ENCODE results near the gene SLC23A3.
"Not testable (repeated sequence)": the region's sequence is repeated elsewhere in the genome, so short reads cannot be mapped to it uniquely, and the experiment has no call there.

Gene SLC23A3

GRCh38 chr2:219206328-219207133 lies 36.7 kb upstream of the SLC23A3 start, which contains the start of gene ZFAND2B:
Gene ZFAND2B (plus strand): TSS chr2:219206782. CDS start chr2:219206988, 206 bp downstream.
- in situ Hi-C loops (cut with MboI; ENCODE audit: low sequenced_read_pairs): no loop called here

- in situ Hi-C loops (cut with MboI; ENCODE audit: low sequenced_read_pairs): no loop called here
These were observed 36.1 kb upstream of the SLC23A3 start for GRCh38 chr2:219205981-219206327.

- in situ Hi-C loops (cut with MboI; ENCODE audit: low sequenced_read_pairs): no loop called here
These were observed 35.3 kb upstream of the SLC23A3 start for GRCh38 chr2:219205165-219205538.

GRCh38 chr2:219204425-219205164 lies 34.8 kb upstream of the SLC23A3 start:
- in situ Hi-C loops (cut with MboI; ENCODE audit: low sequenced_read_pairs): no loop called here

- in situ Hi-C loops (cut with MboI; ENCODE audit: low sequenced_read_pairs): not testable (repeated sequence)
These were observed 31.5 kb upstream of the SLC23A3 start for GRCh38 chr2:219201331-219201730.

- in situ Hi-C loops (cut with MboI; ENCODE audit: low sequenced_read_pairs): not testable (repeated sequence)
These were observed 30.9 kb upstream of the SLC23A3 start for GRCh38 chr2:219200502-219201326.

- in situ Hi-C loops (cut with MboI; ENCODE audit: low sequenced_read_pairs): no loop called here
These were observed 29.8 kb upstream of the SLC23A3 start for GRCh38 chr2:219199470-219200211.

- in situ Hi-C loops (cut with MboI; ENCODE audit: low sequenced_read_pairs): no loop called here
These were observed 29.1 kb upstream of the SLC23A3 start for GRCh38 chr2:219198974-219199373.

- in situ Hi-C loops (cut with MboI; ENCODE audit: low sequenced_read_pairs): no loop called here
These were observed 27.6 kb upstream of the SLC23A3 start for GRCh38 chr2:219197388-219197787.

GRCh38 chr2:219186754-219187456 lies 17.1 kb upstream of the SLC23A3 start:
- in situ Hi-C loops (cut with MboI; ENCODE audit: low sequenced_read_pairs): no loop called here

GRCh38 chr2:219184121-219184520 lies 14.3 kb upstream of the SLC23A3 start:
- in situ Hi-C loops (cut with MboI; ENCODE audit: low sequenced_read_pairs): no loop called here

GRCh38 chr2:219183151-219183772 lies 13.4 kb upstream of the SLC23A3 start:
- in situ Hi-C loops (cut with MboI; ENCODE audit: low sequenced_read_pairs): no loop called here

- in situ Hi-C loops (cut with MboI; ENCODE audit: low sequenced_read_pairs): no loop called here
These were observed 12.7 kb upstream of the SLC23A3 start for GRCh38 chr2:219182331-219183150.

GRCh38 chr2:219181531-219181930 lies 11.7 kb upstream of the SLC23A3 start:
- in situ Hi-C loops (cut with MboI; ENCODE audit: low sequenced_read_pairs): no loop called here

- in situ Hi-C loops (cut with MboI; ENCODE audit: low sequenced_read_pairs): no loop called here
These were observed 11.1 kb upstream of the SLC23A3 start for GRCh38 chr2:219180961-219181360.

- in situ Hi-C loops (cut with MboI; ENCODE audit: low sequenced_read_pairs): loop anchor here (10.0 kb wide), 1 partner anchor 115 kb away; no protein-coding TSS in a partner anchor
These were observed 10.0 kb upstream of the SLC23A3 start for GRCh38 chr2:219179601-219180465.

- in situ Hi-C loops (cut with MboI; ENCODE audit: low sequenced_read_pairs): loop anchor here (10.0 kb wide), 1 partner anchor 116 kb away; no protein-coding TSS in a partner anchor
These were observed 8.7 kb upstream of the SLC23A3 start for GRCh38 chr2:219178377-219179175.
